CD4-positive, alpha-beta T cell (primary cell): ENCODE data around the gene ABHD5. TPM values are rescaled to one million over a fixed set of nuclear protein-coding genes. Genes with fewer than 3 reads are reported as not detected.

Source experiments
- ATAC-seq: fragments of 200-7000 bp; cut with Tn5 transposase; one replicate; pipeline ENCODE4 v1.10.0; 2022; ENCODE audit warnings: mild to moderate bottlenecking; ENCODE audit not compliant: poor library complexity
- CTCF ChIA-PET: fragments of 350-600 bp; sonication (Branson Sonifier 250); formaldehyde crosslinking; loops from one replicate; lab custom pipeline; 2021; ENCODE audit warnings: antibody characterized with exemption, inconsistent platforms; lab: Charles Lee
- POLR2A ChIA-PET: fragments of 350-600 bp; sonication (Branson Sonifier 250); formaldehyde crosslinking; loops from one replicate; lab custom pipeline; 2021; ENCODE audit warnings: antibody characterized with exemption, inconsistent platforms; lab: Charles Lee
- DNase-seq, 14 experiments: peaks; one replicate each; pipeline ENCODE4 v3.0.0-alpha.2; 2013 to 2020; ENCODE audit warnings: mixed read lengths in 2 of 14
- H3K27ac ChIP-seq, 2 donors: one replicate each; pipeline versions ENCODE4 v1.5.1 to v1.7.0; 2013; ENCODE audit warnings: low read length in 2 of 2, low read depth in 1 of 2, mild to moderate bottlenecking in 1 of 2
- H3K27me3 ChIP-seq, 2 experiments: 1 replicate in 1 of 2; 2 replicates in 1 of 2; pipeline versions ENCODE4 v1.6.1 to v1.7.0; 2013; ENCODE audit warnings: low read length in 2 of 2, control low read depth in 1 of 2, mild to moderate bottlenecking in 1 of 2, moderate library complexity in 1 of 2; ENCODE audit not compliant: insufficient read depth in 2 of 2, control insufficient read depth in 1 of 2
- H3K36me3 ChIP-seq: one replicate; pipeline ENCODE4 v1.6.1; 2013; ENCODE audit warnings: low read length, control low read depth; ENCODE audit not compliant: insufficient read depth
- H3K4me1 ChIP-seq: one replicate; pipeline ENCODE4 v1.6.1; 2013; ENCODE audit warnings: low read length, control low read depth; ENCODE audit not compliant: insufficient read depth
- H3K4me3 ChIP-seq: one replicate; pipeline ENCODE4 v1.5.1; 2013; ENCODE audit warnings: mild to moderate bottlenecking, low read length, moderate library complexity
- H3K9me3 ChIP-seq, 2 experiments: 1 replicate in 1 of 2; 2 replicates in 1 of 2; pipeline versions ENCODE4 v1.6.1 to v1.7.0; 2013; ENCODE audit warnings: low read length in 2 of 2, mild to moderate bottlenecking in 2 of 2, control low read depth in 1 of 2, moderate library complexity in 1 of 2; ENCODE audit not compliant: control insufficient read depth in 1 of 2, insufficient read depth in 1 of 2
- H3K27ac Mint-ChIP-seq: one replicate; pipeline ENCODE4 v1.8.0; 2020; ENCODE audit warnings: mixed read lengths
- H3K27me3 Mint-ChIP-seq: one replicate; pipeline ENCODE4 v1.8.0; 2021; ENCODE audit warnings: mixed read lengths
- H3K36me3 Mint-ChIP-seq: one replicate; pipeline ENCODE4 v1.8.0; 2021; ENCODE audit warnings: low read depth, mixed read lengths
- H3K4me1 Mint-ChIP-seq: one replicate; pipeline ENCODE4 v1.8.0; 2021; ENCODE audit warnings: low read depth, mixed read lengths
- H3K4me3 Mint-ChIP-seq: one replicate; pipeline ENCODE4 v1.8.0; 2020; ENCODE audit warnings: mild to moderate bottlenecking, mixed read lengths
- H3K9me3 Mint-ChIP-seq: one replicate; pipeline ENCODE4 v1.8.0; 2020; ENCODE audit warnings: mixed read lengths
- intact Hi-C, 2 experiments: fragments of 100-400 bp; cut with DNase I in 1 of 2; cut with micrococcal nuclease in 1 of 2; formaldehyde crosslinking; loops; one replicate each; pipeline versions ENCODE4 v1.15.1 to v1.9.0; 2023 to 2025; cut with DNase I, micrococcal nuclease
- total RNA-seq, 174 experiments: library from RNA in 2 of 174; stranded (reverse) in 2 of 174; gene quantifications; one replicate each; pipeline ENCODE4 v1.2.3 and lab custom pipeline; 2021 to 2026
- TF ChIP-seq, protein P1 (sequence below): fragments of 200-600 bp; IDR thresholded peaks from one replicate; pipeline ENCODE4 v1.8.0; 2022; ENCODE audit warnings: antibody characterized with exemption, mild to moderate bottlenecking

Gene ABHD5
- total RNA-seq, 2 experiments from 2014 or later = 6.4 to 9.3 TPM

- Histone ChIP-seq H3K27me3 (no peaks in the 10 kb centered on the region), H3K36me3 (no peaks in the 10 kb centered on the region), H3K4me1 (no peaks in the 10 kb centered on the region), H3K27ac (no peak overlapping the region), H3K9me3 (no peaks in the 10 kb centered on the region), H3K4me3 (no peak overlapping the region)
- H3K9me3 Mint-ChIP-seq = no peaks in the 10 kb centered on the region
- intact Hi-C loops = no loop called here
- H3K36me3 Mint-ChIP-seq = no peaks in the 10 kb centered on the region
- peaks cover 30% of the 10 kb centered on the region for H3K27me3 Mint-ChIP-seq
- POLR2A ChIA-PET = no interaction called here
- CTCF ChIA-PET = no interaction called here
- H3K4me1 Mint-ChIP-seq = no peaks in the 10 kb centered on the region
- DNase-seq (no peak), ATAC-seq (no peak)
- H3K4me3 Mint-ChIP-seq = no peak overlapping the region
- TF ChIP-seq, protein P1, sequence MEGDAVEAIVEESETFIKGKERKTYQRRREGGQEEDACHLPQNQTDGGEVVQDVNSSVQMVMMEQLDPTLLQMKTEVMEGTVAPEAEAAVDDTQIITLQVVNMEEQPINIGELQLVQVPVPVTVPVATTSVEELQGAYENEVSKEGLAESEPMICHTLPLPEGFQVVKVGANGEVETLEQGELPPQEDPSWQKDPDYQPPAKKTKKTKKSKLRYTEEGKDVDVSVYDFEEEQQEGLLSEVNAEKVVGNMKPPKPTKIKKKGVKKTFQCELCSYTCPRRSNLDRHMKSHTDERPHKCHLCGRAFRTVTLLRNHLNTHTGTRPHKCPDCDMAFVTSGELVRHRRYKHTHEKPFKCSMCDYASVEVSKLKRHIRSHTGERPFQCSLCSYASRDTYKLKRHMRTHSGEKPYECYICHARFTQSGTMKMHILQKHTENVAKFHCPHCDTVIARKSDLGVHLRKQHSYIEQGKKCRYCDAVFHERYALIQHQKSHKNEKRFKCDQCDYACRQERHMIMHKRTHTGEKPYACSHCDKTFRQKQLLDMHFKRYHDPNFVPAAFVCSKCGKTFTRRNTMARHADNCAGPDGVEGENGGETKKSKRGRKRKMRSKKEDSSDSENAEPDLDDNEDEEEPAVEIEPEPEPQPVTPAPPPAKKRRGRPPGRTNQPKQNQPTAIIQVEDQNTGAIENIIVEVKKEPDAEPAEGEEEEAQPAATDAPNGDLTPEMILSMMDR = no peak
- H3K27ac Mint-ChIP-seq = no peak overlapping the region
These were observed 19.9 kb upstream of the ABHD5 start for GRCh38 chr3:43670635-43671522.

GRCh38 chr3:43674345-43675085, 16.2 kb upstream of the ABHD5 start:
- POLR2A ChIA-PET = interaction anchor here (0.6 kb wide), 1 partner anchor 12 kb away, joined by 3 read pairs; no protein-coding TSS in a partner anchor
- H3K4me3 Mint-ChIP-seq = no peak overlapping the region
- Histone ChIP-seq H3K4me3 (no peak overlapping the region), H3K36me3 (no peaks in the 10 kb centered on the region), H3K9me3 (no peaks in the 10 kb centered on the region), H3K27ac (no peak overlapping the region), H3K4me1 (no peaks in the 10 kb centered on the region), H3K27me3 (no peaks in the 10 kb centered on the region)
- CTCF ChIA-PET = interaction anchor here (0.6 kb wide), 1 partner anchor 75 kb away, joined by 4 read pairs; no protein-coding TSS in a partner anchor
- H3K4me1 Mint-ChIP-seq = no peaks in the 10 kb centered on the region
- intact Hi-C loops = no loop called here
- H3K27ac Mint-ChIP-seq = no peak overlapping the region
- ATAC-seq = no peak
- TF ChIP-seq, protein P1 = no peak
- DNase-seq = no peak
- H3K36me3 Mint-ChIP-seq = no peaks in the 10 kb centered on the region
- peaks cover 14% of the 10 kb centered on the region for H3K27me3 Mint-ChIP-seq
- H3K9me3 Mint-ChIP-seq = no peaks in the 10 kb centered on the region

- no peaks in the 10 kb centered on the region for H3K36me3 Mint-ChIP-seq
- H3K4me3 ChIP-seq = no peak overlapping the region
- H3K4me1 ChIP-seq = no peaks in the 10 kb centered on the region
- no peak overlapping the region for H3K27ac ChIP-seq
- no peaks in the 10 kb centered on the region for H3K4me1 Mint-ChIP-seq
- H3K27ac Mint-ChIP-seq = no peak overlapping the region
- ChIA-PET POLR2A (no interaction called here), CTCF (no interaction called here)
- H3K27me3 ChIP-seq = no peaks in the 10 kb centered on the region
- no peak overlapping the region for H3K4me3 Mint-ChIP-seq
- TF ChIP-seq, protein P1 = no peak
- no peak for DNase-seq
- peaks cover 14% of the 10 kb centered on the region for H3K27me3 Mint-ChIP-seq
- no peaks in the 10 kb centered on the region for H3K36me3 ChIP-seq
- intact Hi-C loops = no loop called here
- H3K9me3 Mint-ChIP-seq = no peaks in the 10 kb centered on the region
- H3K9me3 ChIP-seq = no peaks in the 10 kb centered on the region
- ATAC-seq = no peak
These were observed 15.1 kb upstream of the ABHD5 start for GRCh38 chr3:43675593-43675992.
